Inflammatory macrophage treated with lipopolysaccharide for 4 hours (primary cell): ENCODE results near the gene KRT32.
"Not testable (repeated sequence)": the region's sequence is repeated elsewhere in the genome, so short reads cannot be mapped to it uniquely, and the experiment has no call there.

ENCODE experiments used
- DNase-seq: peaks from one replicate; pipeline ENCODE4 v3.0.0-alpha.2; 2020

Gene KRT32

GRCh38 chr17:41463746-41464145 lies 3.4 kb downstream of the KRT32 start:
- no peak for DNase-seq

GRCh38 chr17:41462705-41463104 lies 4.5 kb downstream of the KRT32 start:
- DNase-seq, result no peak

- no peak for DNase-seq
Observed at GRCh38 chr17:41457676-41458075, 9.5 kb downstream of the KRT32 start.

- no peak for DNase-seq
Observed at GRCh38 chr17:41456204-41456603, 11.0 kb downstream of the KRT32 start.

GRCh38 chr17:41455236-41455635 lies 11.9 kb downstream of the KRT32 start:
- DNase-seq, result no peak

GRCh38 chr17:41453066-41453465 lies 14.1 kb downstream of the KRT32 start:
- no peak for DNase-seq

GRCh38 chr17:41452281-41452680 lies 14.9 kb downstream of the KRT32 start:
- DNase-seq, result no peak

GRCh38 chr17:41451154-41451728 lies 15.9 kb downstream of the KRT32 start:
- DNase-seq, result no peak

GRCh38 chr17:41449008-41449407 lies 18.2 kb downstream of the KRT32 start:
- no peak for DNase-seq

GRCh38 chr17:41448506-41448905 lies 18.7 kb downstream of the KRT32 start:
- DNase-seq, result no peak

GRCh38 chr17:41446806-41447205 lies 20.4 kb downstream of the KRT32 start:
- DNase-seq, result no peak

- DNase-seq, result no peak
Observed at GRCh38 chr17:41444640-41445039, 22.5 kb downstream of the KRT32 start.

- no peak for DNase-seq
Observed at GRCh38 chr17:41444186-41444585, 23.0 kb downstream of the KRT32 start.

GRCh38 chr17:41442739-41443138 lies 24.4 kb downstream of the KRT32 start:
- DNase-seq, result no peak

- no peak for DNase-seq
Observed at GRCh38 chr17:41440531-41441033, 26.6 kb downstream of the KRT32 start, which contains the start of gene KRT38. KRT38 (minus strand) TSS chr17:41440983; CDS start chr17:41440921, 62 bp downstream.

- no peak for DNase-seq
Observed at GRCh38 chr17:41439375-41439774, 27.8 kb downstream of the KRT32 start.

GRCh38 chr17:41437769-41438168 lies 29.4 kb downstream of the KRT32 start:
- no peak for DNase-seq

- no peak for DNase-seq
Observed at GRCh38 chr17:41437254-41437653, 29.9 kb downstream of the KRT32 start.

- DNase-seq, result no peak
Observed at GRCh38 chr17:41434415-41434814, 32.8 kb downstream of the KRT32 start.

- DNase-seq, result no peak
Observed at GRCh38 chr17:41434005-41434404, 33.2 kb downstream of the KRT32 start.

- no peak for DNase-seq
Observed at GRCh38 chr17:41433586-41433985, 33.6 kb downstream of the KRT32 start.

- not testable (repeated sequence) for DNase-seq
Observed at GRCh38 chr17:41430376-41430775, 36.8 kb downstream of the KRT32 start.

- no peak for DNase-seq
Observed at GRCh38 chr17:41429667-41430066, 37.5 kb downstream of the KRT32 start.

- DNase-seq, result no peak
Observed at GRCh38 chr17:41428591-41429291, 38.4 kb downstream of the KRT32 start.
